Cardiac fibroblast (primary cell): ENCODE data around the gene SYT8.

ENCODE experiments used
- DNase-seq, 2 donors: peaks; one replicate each; pipeline versions ENCODE4 v3.0.0 to v3.0.0-alpha.2; 2010; ENCODE audit warnings: low read depth in 2 of 2
- H3K4me3 ChIP-seq, 2 donors: replicated peaks in 1 of 2; 1 replicate in 1 of 2; 2 replicates in 1 of 2; pipeline ENCODE4 v1.5.1; 2011; ENCODE audit warnings: low read depth in 2 of 2, low read length in 2 of 2, mild to moderate bottlenecking in 2 of 2, moderate library complexity in 1 of 2
- CTCF ChIP-seq: IDR thresholded peaks from one replicate; pipeline ENCODE4 v1.5.1; 2011; ENCODE audit warnings: low read depth, mild to moderate bottlenecking, low read length, inconsistent platforms

Gene SYT8

DNA sequence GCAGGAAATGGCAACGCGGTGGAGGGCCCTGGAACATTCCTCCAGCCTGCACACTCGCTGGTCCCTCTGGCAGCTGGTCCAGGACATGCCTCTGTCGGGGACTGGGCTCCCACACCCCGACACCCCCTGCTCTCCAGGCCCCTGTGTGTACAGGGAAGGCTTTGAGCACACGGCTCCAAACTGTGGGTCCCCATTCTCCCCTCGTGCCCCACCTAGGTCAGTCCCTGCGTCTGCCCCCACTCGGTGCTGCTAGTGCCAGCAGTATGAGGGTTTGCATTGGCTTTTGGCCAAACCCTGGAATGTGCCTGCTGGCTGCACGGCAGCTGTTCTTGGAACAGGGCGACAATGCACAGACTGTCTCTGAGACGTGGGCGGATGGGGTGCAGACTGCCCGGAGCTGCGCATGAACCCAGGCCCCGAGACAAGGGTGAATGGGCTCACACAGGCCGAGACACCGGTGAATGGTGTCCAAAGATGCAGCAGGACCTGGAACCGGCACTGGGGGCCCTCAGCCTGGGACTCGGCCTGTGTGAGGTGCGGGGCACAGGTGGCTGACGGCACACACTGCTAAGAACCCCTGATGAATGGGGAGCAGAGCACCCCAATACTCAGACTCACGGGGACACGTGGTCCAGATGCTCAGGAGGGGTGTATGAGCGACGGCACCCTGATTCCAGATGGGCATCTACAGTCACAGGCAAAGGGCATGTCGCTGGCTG, 7.5 kb upstream of the SYT8 start:
- peak; percentile 82 to 93 for DNase-seq
- TF ChIP-seq CTCF, result no peak
- no peak overlapping the region for H3K4me3 ChIP-seq

DNA sequence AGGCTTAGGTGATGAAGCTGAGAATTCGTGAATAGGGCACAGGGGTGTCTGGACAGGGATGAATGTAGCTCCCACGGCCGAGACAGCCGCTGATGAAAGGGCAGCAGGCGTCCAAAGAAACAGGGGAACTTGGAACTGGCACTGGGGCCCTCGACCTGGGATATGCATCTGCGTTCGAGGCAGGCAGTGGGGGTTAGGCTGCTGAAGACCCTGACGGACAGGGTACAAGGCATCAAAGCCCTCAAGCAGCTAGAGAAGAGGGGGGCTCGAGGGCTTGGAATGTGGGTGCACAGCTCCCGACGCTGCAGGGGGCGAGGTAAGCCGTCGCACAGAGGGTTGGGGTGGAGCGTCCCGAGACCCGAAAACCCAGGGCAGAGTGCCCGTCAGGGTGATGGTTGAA, 6.9 kb upstream of the SYT8 start:
- no peak for TF ChIP-seq CTCF
- H3K4me3 ChIP-seq, result no peak overlapping the region
- DNase-seq, result no peak

- DNase-seq, result no peak
Measured at GRCh38 chr11:1828542-1828941, 6.2 kb upstream of the SYT8 start.

GRCh38 chr11:1829039-1829820, 5.6 kb upstream of the SYT8 start:
- no peak overlapping the region for H3K4me3 ChIP-seq
- TF ChIP-seq CTCF, result no peak
- peak; percentile 67 to 74 for DNase-seq

More at GRCh38 chr11:1828542-1828941, 6.2 kb upstream of the SYT8 start:
- H3K4me3 ChIP-seq, result no peak overlapping the region
- no peak for TF ChIP-seq CTCF

DNA sequence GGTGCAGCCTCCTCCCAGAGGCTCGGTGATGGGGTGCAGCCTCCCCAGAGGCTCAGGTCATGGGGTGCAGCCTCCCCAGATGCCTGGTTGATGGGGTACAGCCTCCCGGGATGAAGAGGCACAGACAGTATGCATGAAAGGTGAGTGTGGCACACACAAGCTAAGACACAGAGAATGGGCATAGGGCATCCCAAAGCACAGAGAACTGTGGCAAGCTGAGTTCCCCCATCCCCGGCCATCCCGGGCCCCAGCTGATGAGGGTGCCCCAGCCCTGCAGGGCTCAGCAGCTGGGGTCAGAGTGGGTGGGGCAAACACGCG, 4.8 kb upstream of the SYT8 start:
- DNase-seq, result no peak
- TF ChIP-seq CTCF, result no peak
- no peak overlapping the region for H3K4me3 ChIP-seq

- H3K4me3 ChIP-seq, result no peak overlapping the region
- TF ChIP-seq CTCF, result no peak
- peak in 1 of 2 donors; percentile 45 for DNase-seq
Measured at GRCh38 chr11:1830322-1831223, 4.2 kb upstream of the SYT8 start.
